Testis (tissue), 3 donors: ENCODE measurements around the gene IL26. TPM values are rescaled to one million over a fixed set of nuclear protein-coding genes. Genes with fewer than 3 reads are reported as not detected.

Source experiments
- DNase-seq: peaks from one replicate; pipeline ENCODE4 v3.0.0-alpha.2; 2019
- H3K27ac ChIP-seq, 2 donors: fragments of 200-600 bp; sonication (generic); one replicate each; pipeline ENCODE4 v1.5.1; 2019
- H3K27me3 ChIP-seq: fragments of 200-600 bp; sonication (generic); one replicate; pipeline ENCODE4 v1.5.1; 2019
- H3K36me3 ChIP-seq: fragments of 200-600 bp; sonication (generic); one replicate; pipeline ENCODE4 v1.5.1; 2017; ENCODE audit warnings: low read depth; ENCODE audit errors: missing control alignments
- H3K4me1 ChIP-seq: fragments of 200-600 bp; sonication (generic); one replicate; pipeline ENCODE4 v1.5.1; 2019
- H3K4me3 ChIP-seq, 2 donors: fragments of 200-600 bp; sonication (generic); one replicate each; pipeline ENCODE4 v1.5.1; 2017 to 2019
- H3K9me3 ChIP-seq: fragments of 200-600 bp; sonication (generic); one replicate; pipeline ENCODE4 v1.5.1; 2017
- CTCF ChIP-seq, 3 experiments: fragments of 450-650 bp in 2 of 3; fragments of 200-600 bp in 1 of 3; sonication (generic) in 1 of 3; IDR thresholded peaks; one replicate each; pipeline ENCODE4 v1.5.1; 2016 to 2019; ENCODE audit warnings: antibody characterized with exemption in 3 of 3, mild to moderate bottlenecking in 2 of 3, moderate library complexity in 1 of 3
- POLR2A ChIP-seq: fragments of 450-650 bp; IDR thresholded peaks from one replicate; pipeline ENCODE4 v1.6.1; 2017; ENCODE audit warnings: antibody characterized with exemption, mild to moderate bottlenecking, moderate library complexity
- WGBS, 2 donors: methylation state at CpG; one replicate each; pipeline ENCODE4 v1.1.5; 2018; 5-methylcytosine and 5-hydroxymethylcytosine counted together
- intact Hi-C: fragments of 100-400 bp; cut with DNase I; formaldehyde crosslinking; loops from one replicate; pipeline ENCODE4 v1.15.1; 2023; ENCODE audit warnings: low total_unique reads
- polyA plus RNA-seq: library from polyadenylated mRNA; stranded (reverse); fragments of 350-450 nt; fragmentation: Illumina TruSeq; extraction: RNeasy Lipid Tissue Mini Kit (QIAGEN cat#74804); gene quantifications from one replicate; pipeline ENCODE4 v1.2.3, GENCODE V29; 2014; ENCODE audit warnings: low read depth, low replicate concordance; ENCODE audit not compliant: insufficient read depth
- total RNA-seq, 2 donors: library from RNA; depleted of rRNA; stranded (reverse); fragments of >200 nt; gene quantifications; one replicate each; pipeline ENCODE4 v1.2.3, GENCODE V29; 2016

IL26 gene
- total and polyA plus RNA-seq, 3 donors from 2014 or later: not detected

GRCh38 chr12:68252077-68252476 is 26.5 kb upstream of the IL26 start:
- H3K9me3 ChIP-seq: no peaks in the 10 kb centered on the region
- H3K27me3 ChIP-seq: no peaks in the 10 kb centered on the region
- no peak overlapping the region for H3K27ac ChIP-seq
- no peaks in the 10 kb centered on the region for H3K36me3 ChIP-seq
- TF ChIP-seq POLR2A: no peak
- TF ChIP-seq CTCF (IDR thresholded peaks at IDR 0.05): no peak
- WGBS, 2 donors: 64 to 79% methylated on average over 5 of the region's 5 CpGs
- no peaks in the 10 kb centered on the region for H3K4me1 ChIP-seq
- H3K4me3 ChIP-seq: no peak overlapping the region
- intact Hi-C loops: no loop called here
- no peak for DNase-seq

- no peak overlapping the region for H3K4me3 ChIP-seq
- DNase-seq: no peak
- intact Hi-C loops: no loop called here
- H3K36me3 ChIP-seq: no peaks in the 10 kb centered on the region
- H3K9me3 ChIP-seq: no peaks in the 10 kb centered on the region
- no peak overlapping the region for H3K27ac ChIP-seq
- no peaks in the 10 kb centered on the region for H3K27me3 ChIP-seq
- H3K4me1 ChIP-seq: no peaks in the 10 kb centered on the region
- no peak for TF ChIP-seq CTCF (IDR thresholded peaks at IDR 0.05)
- no peak for TF ChIP-seq POLR2A
- WGBS, 2 donors: 81 to 85% methylated on average over 3 of the region's 3 CpGs
Measured at GRCh38 chr12:68250454-68250853, 24.8 kb upstream of the IL26 start.

GRCh38 chr12:68247785-68248184 is 22.2 kb upstream of the IL26 start:
- TF ChIP-seq POLR2A (no peak), CTCF (IDR thresholded peaks at IDR 0.05) (no peak)
- Histone ChIP-seq H3K4me3 (no peak overlapping the region), H3K4me1 (no peaks in the 10 kb centered on the region), H3K9me3 (no peaks in the 10 kb centered on the region), H3K27me3 (no peaks in the 10 kb centered on the region), H3K27ac (no peak overlapping the region), H3K36me3 (no peaks in the 10 kb centered on the region)
- intact Hi-C loops: no loop called here
- DNase-seq: no peak

DNA sequence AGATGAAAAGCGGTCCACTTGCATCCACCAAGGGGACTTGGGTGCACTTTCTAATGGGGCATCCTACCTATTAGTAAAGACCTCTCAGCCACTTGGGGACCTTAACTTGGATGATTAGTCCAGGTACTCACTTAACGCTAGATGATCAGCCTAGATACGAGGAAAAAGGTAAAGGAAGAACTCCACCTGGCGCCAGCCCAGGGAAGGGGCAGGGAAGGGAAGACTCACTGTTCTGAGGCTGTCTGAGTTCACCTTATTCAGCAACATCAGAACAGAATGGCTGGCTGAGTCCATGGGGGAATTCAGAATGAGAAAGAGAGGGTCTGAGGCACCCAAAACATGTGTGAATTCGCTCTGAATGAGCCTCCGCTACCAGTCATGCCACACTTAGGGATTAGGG is 20.7 kb upstream of the IL26 start:
- Histone ChIP-seq H3K9me3 (no peaks in the 10 kb centered on the region), H3K4me1 (peaks cover 4% of the 10 kb centered on the region), H3K27me3 (no peaks in the 10 kb centered on the region), H3K36me3 (no peaks in the 10 kb centered on the region), H3K27ac (no peak overlapping the region), H3K4me3 (no peak overlapping the region)
- intact Hi-C loops: no loop called here
- no peak for DNase-seq
- WGBS, 2 donors: 80 to 92% methylated on average over 6 of the region's 6 CpGs
- TF ChIP-seq CTCF (IDR thresholded peaks at IDR 0.05) (no peak), POLR2A (no peak)

DNA sequence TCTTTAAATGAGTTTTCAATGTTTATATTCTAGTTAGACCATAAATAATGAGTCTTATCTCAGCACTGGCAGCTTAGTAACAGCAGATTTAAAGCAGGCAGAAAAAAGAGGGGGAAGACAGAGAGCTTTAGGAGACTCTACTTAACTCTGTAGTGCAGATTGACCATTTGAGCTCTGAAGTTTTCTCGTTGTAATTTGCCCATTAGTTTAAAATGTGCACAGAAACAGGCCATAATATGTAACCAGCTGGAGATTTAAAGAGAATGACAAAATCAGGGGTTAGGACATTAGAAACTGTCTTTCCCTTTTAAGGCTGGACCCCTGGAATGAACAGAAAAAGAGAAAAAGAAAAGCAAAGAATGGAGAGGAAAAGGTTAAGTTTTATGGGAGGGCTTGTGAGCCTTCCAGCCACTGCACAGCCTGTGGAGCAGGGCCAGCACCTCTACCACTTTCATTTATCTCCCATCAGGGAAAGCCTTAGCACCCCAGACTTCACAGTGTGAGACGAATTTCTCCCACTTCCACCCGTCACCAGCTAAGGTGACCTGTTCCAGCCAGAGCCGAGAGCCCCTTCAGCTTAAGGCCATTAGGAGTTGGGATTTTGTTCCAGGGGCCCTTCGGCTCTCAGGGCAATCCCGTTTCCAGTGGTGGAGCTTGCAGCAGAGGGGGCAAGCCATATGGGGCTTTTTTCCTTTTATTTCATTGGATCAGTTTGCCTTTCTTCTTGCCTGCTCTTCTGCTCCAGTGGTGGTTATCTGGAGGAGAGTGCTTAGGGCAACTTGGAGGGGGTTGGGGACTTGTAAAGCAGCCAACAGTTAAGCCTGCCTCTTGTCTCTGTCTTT is 19.8 kb upstream of the IL26 start:
- Histone ChIP-seq H3K27ac (peak overlapping the region; percentile 31 to 33), H3K27me3 (no peaks in the 10 kb centered on the region), H3K4me3 (peak overlapping the region in 1 of 2 donors; percentile 24), H3K36me3 (no peaks in the 10 kb centered on the region), H3K4me1 (peaks cover 5% of the 10 kb centered on the region), H3K9me3 (no peaks in the 10 kb centered on the region)
- TF ChIP-seq CTCF (IDR thresholded peaks at IDR 0.05) (no peak), POLR2A (no peak)
- 33 to 64% methylated on average over 6 of the region's 6 CpGs for WGBS, 2 donors
- intact Hi-C loops: no loop called here
- peak; percentile 19 for DNase-seq
